PC-9 (cell line): ENCODE results near the gene HOXA5.

Source experiments
- EZH2 ChIP-seq: fragments of 200-600 bp; sonication (generic); IDR thresholded peaks from 2 replicates; pipeline ENCODE4 v1.8.0; 2017; ENCODE audit warnings: antibody characterized with exemption, low read depth
- TF ChIP-seq, protein P1 (sequence below): fragments of 200-600 bp; sonication (generic); conservative IDR thresholded peaks from 2 replicates; pipeline ENCODE4 v1.6.1; 2017; ENCODE audit warnings: mixed run types, antibody characterized with exemption, mild to moderate bottlenecking, moderate library complexity

DNA sequence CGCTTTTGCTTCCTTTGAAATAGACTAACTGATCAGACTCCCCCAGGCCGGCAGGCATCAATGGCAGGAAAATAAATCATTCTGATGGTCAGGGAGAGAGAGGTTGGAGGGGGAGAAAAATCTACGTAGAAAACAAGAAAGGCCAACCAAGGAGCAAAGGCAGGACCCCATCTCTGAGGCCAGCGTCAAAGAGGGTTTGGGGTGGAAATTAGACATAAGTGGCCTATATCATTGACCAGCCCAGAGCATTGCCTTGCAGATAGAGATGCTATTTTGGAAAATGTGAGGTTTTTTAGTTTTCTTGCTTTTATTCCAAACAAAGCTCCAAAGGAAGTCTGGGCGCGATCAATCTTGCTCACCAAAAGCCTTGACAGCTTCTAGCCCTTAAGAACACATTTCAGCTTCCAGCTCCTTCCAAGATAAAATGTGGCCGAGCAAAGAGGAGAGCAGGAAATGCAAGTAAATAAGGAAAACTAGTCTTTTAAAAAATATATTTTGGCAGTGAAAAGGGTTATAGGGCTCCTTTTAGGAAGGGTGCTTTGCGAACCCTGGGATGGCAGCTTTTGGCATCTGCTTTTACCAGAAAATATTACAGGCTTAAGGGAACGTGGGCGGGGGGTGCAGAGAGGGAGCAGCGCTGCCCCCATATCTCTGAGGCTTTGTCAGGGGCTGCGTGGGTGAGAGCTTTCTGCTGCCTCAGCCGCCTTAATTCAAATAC, 39.0 kb downstream of the HOXA5 start:
- TF ChIP-seq, protein P1, sequence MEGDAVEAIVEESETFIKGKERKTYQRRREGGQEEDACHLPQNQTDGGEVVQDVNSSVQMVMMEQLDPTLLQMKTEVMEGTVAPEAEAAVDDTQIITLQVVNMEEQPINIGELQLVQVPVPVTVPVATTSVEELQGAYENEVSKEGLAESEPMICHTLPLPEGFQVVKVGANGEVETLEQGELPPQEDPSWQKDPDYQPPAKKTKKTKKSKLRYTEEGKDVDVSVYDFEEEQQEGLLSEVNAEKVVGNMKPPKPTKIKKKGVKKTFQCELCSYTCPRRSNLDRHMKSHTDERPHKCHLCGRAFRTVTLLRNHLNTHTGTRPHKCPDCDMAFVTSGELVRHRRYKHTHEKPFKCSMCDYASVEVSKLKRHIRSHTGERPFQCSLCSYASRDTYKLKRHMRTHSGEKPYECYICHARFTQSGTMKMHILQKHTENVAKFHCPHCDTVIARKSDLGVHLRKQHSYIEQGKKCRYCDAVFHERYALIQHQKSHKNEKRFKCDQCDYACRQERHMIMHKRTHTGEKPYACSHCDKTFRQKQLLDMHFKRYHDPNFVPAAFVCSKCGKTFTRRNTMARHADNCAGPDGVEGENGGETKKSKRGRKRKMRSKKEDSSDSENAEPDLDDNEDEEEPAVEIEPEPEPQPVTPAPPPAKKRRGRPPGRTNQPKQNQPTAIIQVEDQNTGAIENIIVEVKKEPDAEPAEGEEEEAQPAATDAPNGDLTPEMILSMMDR, result no peak
- TF ChIP-seq EZH2, result no peak
